H1 (cell line): ENCODE results near the gene DDX56. TPM values are rescaled to one million over a fixed set of nuclear protein-coding genes. Genes with fewer than 3 reads are reported as not detected.

Experiments used
- ASH2L ChIP-seq: fragments of 200-600, 300-600 bp; sonication (generic); IDR thresholded peaks from one replicate; pipeline ENCODE4 v1.7.1; 2017; ENCODE audit warnings: low read length
- CREB1 ChIP-seq: IDR thresholded peaks from 2 replicates; pipeline ENCODE4 v1.6.1; 2012; ENCODE audit warnings: inconsistent platforms
- CTBP2 ChIP-seq: IDR thresholded peaks from 2 replicates; pipeline ENCODE4 v1.7.0; 2011; ENCODE audit warnings: borderline replicate concordance, mild to moderate bottlenecking, moderate library complexity, mixed read lengths, low read length; ENCODE audit not compliant: insufficient read depth, insufficient read length
- GABPA ChIP-seq: IDR thresholded peaks from 2 replicates; pipeline ENCODE4 v1.6.1; 2011; ENCODE audit warnings: mild to moderate bottlenecking, low read length, moderate library complexity, borderline replicate concordance; ENCODE audit not compliant: insufficient read depth
- HDAC2 ChIP-seq, 2 experiments: fragments of 300-600 bp in 1 of 2; sonication (generic) in 1 of 2; IDR thresholded peaks; 2 replicates each; pipeline ENCODE4 v1.6.1; 2011 to 2012; ENCODE audit warnings: low read depth in 2 of 2, low read length in 2 of 2, mild to moderate bottlenecking in 2 of 2, moderate library complexity in 2 of 2, borderline replicate concordance in 1 of 2, inconsistent platforms in 1 of 2
- PHF8 ChIP-seq: fragments of 200-600 bp; sonication (generic); conservative IDR thresholded peaks from 2 replicates; pipeline ENCODE4 v1.7.1; 2012; ENCODE audit warnings: low read depth, mild to moderate bottlenecking, inconsistent platforms, low read length, moderate library complexity
- polyA plus RNA-seq, 7 experiments: library from polyadenylated mRNA; depleted of rRNA in 3 of 7; stranded (reverse) in 5 of 7; unstranded in 2 of 7; fragments of >200 nt in 5 of 7; fragments of 200-250 nt in 2 of 7; gene quantifications; 1 replicate in 5 of 7; 2 replicates in 1 of 7; 4 replicates in 1 of 7; pipeline versions ENCODE4 v1.2.1 to v1.2.3, GENCODE V29; 2011 to 2013; ENCODE audit warnings: missing spikeins in 2 of 7, mixed read lengths in 2 of 7
- total RNA-seq: library from RNA; stranded (reverse); fragmentation: NEBNext Ultra II Directional; extraction: Animal tissue kit (Norgen Biotek cat#: 25700); gene quantifications from 2 replicates; pipeline ENCODE4 v1.2.1, GENCODE V29; 2021
- TF ChIP-seq, protein P1 (sequence below): IDR thresholded peaks from 2 replicates; pipeline ENCODE4 v1.6.1; 2011; ENCODE audit warnings: low read depth, mild to moderate bottlenecking, low read length; ENCODE audit not compliant: insufficient read depth
- TF ChIP-seq, protein P2 (sequence below): IDR thresholded peaks from 2 replicates; pipeline ENCODE4 v1.6.1; 2012; ENCODE audit warnings: inconsistent platforms
- TF ChIP-seq, protein P3 (sequence below): fragments of 300-600 bp; sonication (generic); IDR thresholded peaks from 2 replicates; pipeline ENCODE4 v1.7.1; 2012; ENCODE audit warnings: low read length, moderate library complexity, mild to moderate bottlenecking, inconsistent platforms; ENCODE audit not compliant: insufficient replicate concordance

The DDX56 gene
- total and polyA plus RNA-seq, 2 of the 8 experiments (the other 6 are each of a cell fraction or from before 2014, with no cell fraction given), result 56.9 to 81.6 TPM

DNA sequence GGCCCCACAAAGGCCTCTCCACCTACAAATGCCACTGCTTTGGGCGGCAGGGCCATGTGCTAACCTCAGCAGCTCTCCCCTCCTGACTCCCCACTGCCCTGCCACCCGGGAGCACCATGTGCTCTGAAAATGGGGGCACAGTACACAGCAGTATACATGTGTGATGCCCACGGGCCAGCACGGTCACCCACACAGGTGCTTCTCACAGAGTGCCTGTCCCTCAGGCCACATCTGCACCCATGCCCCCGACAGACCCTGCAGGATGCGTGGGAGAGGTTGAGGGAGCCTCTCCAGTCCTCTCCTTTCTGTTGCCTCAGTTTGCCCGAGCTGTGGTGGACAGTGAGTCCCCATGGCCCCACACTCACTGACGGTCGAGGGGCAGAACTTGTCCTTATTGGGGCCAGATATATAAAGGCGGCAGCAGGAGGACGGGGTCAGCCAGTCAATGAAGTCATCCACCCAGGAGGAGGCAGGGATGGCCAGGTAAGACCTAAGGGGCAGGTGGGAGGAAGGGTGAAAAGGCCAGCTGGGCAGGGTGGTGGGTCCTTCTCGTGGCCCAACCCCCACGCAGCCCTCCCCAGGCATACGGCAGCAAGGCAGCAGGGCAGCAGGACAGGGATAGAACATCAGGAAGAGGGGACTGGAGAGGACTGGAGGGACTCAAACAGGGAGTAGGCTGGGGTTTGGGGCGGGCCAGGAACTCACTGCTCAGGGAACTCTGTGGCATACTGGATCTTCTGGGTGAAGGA, 52.2 kb downstream of the DDX56 start (continued):
- TF ChIP-seq CTBP2 (no peak), ASH2L (no peak), PHF8 (no peak), GABPA (no peak), CREB1 (no peak), HDAC2 (IDR thresholded peaks at IDR 0.05; ENCODE audit: borderline replicate concordance in 1 of 2, low read depth in 2 of 2, low read length in 2 of 2) (no peak)
- TF ChIP-seq, protein P1, sequence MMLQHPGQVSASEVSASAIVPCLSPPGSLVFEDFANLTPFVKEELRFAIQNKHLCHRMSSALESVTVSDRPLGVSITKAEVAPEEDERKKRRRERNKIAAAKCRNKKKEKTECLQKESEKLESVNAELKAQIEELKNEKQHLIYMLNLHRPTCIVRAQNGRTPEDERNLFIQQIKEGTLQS, result no peak
- TF ChIP-seq, protein P2, sequence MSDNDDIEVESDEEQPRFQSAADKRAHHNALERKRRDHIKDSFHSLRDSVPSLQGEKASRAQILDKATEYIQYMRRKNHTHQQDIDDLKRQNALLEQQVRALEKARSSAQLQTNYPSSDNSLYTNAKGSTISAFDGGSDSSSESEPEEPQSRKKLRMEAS, result no peak
- TF ChIP-seq, protein P3, sequence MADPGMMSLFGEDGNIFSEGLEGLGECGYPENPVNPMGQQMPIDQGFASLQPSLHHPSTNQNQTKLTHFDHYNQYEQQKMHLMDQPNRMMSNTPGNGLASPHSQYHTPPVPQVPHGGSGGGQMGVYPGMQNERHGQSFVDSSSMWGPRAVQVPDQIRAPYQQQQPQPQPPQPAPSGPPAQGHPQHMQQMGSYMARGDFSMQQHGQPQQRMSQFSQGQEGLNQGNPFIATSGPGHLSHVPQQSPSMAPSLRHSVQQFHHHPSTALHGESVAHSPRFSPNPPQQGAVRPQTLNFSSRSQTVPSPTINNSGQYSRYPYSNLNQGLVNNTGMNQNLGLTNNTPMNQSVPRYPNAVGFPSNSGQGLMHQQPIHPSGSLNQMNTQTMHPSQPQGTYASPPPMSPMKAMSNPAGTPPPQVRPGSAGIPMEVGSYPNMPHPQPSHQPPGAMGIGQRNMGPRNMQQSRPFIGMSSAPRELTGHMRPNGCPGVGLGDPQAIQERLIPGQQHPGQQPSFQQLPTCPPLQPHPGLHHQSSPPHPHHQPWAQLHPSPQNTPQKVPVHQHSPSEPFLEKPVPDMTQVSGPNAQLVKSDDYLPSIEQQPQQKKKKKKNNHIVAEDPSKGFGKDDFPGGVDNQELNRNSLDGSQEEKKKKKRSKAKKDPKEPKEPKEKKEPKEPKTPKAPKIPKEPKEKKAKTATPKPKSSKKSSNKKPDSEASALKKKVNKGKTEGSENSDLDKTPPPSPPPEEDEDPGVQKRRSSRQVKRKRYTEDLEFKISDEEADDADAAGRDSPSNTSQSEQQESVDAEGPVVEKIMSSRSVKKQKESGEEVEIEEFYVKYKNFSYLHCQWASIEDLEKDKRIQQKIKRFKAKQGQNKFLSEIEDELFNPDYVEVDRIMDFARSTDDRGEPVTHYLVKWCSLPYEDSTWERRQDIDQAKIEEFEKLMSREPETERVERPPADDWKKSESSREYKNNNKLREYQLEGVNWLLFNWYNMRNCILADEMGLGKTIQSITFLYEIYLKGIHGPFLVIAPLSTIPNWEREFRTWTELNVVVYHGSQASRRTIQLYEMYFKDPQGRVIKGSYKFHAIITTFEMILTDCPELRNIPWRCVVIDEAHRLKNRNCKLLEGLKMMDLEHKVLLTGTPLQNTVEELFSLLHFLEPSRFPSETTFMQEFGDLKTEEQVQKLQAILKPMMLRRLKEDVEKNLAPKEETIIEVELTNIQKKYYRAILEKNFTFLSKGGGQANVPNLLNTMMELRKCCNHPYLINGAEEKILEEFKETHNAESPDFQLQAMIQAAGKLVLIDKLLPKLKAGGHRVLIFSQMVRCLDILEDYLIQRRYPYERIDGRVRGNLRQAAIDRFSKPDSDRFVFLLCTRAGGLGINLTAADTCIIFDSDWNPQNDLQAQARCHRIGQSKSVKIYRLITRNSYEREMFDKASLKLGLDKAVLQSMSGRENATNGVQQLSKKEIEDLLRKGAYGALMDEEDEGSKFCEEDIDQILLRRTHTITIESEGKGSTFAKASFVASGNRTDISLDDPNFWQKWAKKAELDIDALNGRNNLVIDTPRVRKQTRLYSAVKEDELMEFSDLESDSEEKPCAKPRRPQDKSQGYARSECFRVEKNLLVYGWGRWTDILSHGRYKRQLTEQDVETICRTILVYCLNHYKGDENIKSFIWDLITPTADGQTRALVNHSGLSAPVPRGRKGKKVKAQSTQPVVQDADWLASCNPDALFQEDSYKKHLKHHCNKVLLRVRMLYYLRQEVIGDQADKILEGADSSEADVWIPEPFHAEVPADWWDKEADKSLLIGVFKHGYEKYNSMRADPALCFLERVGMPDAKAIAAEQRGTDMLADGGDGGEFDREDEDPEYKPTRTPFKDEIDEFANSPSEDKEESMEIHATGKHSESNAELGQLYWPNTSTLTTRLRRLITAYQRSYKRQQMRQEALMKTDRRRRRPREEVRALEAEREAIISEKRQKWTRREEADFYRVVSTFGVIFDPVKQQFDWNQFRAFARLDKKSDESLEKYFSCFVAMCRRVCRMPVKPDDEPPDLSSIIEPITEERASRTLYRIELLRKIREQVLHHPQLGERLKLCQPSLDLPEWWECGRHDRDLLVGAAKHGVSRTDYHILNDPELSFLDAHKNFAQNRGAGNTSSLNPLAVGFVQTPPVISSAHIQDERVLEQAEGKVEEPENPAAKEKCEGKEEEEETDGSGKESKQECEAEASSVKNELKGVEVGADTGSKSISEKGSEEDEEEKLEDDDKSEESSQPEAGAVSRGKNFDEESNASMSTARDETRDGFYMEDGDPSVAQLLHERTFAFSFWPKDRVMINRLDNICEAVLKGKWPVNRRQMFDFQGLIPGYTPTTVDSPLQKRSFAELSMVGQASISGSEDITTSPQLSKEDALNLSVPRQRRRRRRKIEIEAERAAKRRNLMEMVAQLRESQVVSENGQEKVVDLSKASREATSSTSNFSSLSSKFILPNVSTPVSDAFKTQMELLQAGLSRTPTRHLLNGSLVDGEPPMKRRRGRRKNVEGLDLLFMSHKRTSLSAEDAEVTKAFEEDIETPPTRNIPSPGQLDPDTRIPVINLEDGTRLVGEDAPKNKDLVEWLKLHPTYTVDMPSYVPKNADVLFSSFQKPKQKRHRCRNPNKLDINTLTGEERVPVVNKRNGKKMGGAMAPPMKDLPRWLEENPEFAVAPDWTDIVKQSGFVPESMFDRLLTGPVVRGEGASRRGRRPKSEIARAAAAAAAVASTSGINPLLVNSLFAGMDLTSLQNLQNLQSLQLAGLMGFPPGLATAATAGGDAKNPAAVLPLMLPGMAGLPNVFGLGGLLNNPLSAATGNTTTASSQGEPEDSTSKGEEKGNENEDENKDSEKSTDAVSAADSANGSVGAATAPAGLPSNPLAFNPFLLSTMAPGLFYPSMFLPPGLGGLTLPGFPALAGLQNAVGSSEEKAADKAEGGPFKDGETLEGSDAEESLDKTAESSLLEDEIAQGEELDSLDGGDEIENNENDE, result no peak
